HG02798 (cell line): ENCODE results near the gene NKAIN4.

Source experiments
- ATAC-seq: cut with Tn5 transposase; IDR thresholded peaks from one replicate; pipeline ENCODE4 v1.9.1; 2021; ENCODE audit warnings: mild to moderate bottlenecking; ENCODE audit not compliant: unreplicated experiment, poor library complexity

The NKAIN4 gene

DNA sequence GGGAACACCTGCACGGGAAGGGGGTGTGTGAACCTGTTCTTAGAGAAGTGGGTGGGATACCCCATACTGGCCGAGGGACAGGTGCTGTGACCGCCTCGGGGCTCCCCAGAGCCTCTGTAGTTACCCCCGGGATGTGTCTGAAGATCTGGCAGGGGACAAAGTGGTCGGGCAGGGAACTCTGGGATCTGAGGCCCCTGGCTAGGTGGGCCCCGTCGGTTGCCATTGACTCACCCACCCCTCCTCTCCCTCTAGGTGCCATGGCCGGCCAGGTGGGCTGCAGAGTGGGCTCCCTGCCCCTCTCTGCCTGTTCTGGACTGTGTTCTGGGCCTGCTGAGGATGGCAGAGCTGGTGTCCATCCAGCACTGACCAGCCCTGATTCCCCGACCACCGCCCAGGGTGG is 14.3 kb downstream of the NKAIN4 start:
- no peak for ATAC-seq

DNA sequence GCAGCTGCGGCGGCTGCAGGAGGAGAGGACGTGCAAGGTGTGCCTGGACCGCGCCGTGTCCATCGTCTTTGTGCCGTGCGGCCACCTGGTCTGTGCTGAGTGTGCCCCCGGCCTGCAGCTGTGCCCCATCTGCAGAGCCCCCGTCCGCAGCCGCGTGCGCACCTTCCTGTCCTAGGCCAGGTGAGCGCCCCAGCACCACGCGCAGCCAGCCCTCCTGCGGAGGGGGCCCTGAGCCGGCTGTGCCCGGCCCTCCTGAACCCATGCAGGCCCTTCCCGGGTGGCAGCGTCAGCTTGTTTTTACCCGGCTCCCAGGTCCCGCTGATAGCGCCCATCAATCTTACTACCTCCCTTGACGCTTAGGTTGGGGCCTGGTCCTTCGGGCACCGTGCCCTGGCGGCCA is 14.8 kb downstream of the NKAIN4 start:
- ATAC-seq: no peak

DNA sequence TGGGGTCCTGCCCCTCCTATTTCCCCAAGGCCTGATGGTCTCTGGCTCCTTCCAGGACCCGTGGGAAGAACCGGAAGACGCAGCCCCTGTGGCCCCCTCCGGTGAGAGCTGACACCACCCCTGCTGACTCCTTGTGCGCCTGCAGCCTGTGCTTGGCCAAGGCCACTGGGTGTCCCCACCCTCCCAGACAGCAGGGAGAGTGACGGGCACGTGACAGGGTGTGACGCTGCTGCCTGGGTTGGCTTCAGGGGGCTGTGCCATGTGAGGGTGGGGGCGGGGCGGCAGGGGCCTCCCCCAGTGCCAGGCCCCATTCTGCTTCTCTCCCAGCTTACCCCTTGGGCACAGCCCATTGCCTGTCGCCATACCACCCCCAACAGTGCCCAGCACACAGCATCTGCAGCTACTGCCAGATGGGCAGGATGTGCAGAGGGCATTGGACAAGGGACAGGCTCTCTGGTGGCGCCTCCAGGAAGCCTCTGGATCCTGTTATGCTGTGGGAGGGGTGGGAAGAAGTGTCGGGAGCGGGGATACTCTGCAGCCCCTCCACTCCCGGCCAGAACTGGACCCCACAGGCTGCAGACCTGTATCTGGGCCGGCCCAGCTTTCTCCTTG is 15.6 kb downstream of the NKAIN4 start:
- ATAC-seq: no peak

DNA sequence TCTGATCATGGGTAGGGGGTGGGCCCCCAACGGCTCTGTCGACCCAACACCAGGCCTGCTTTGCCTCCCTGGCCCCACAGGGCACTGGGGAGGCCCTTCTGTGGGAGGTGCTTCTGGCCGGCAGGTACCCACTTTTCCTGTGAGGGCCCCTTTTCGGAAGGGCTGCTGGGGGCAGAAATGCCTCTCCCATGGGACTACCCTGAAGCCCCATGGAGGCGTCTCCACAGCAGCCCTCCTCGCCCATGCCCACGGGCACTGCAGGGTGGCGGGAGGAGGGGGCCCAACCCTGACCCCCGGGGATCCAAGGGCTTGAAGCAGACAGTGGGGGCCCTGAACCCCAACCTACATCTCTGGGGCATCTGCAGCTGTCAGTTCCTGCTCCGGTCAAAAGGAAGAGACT is 16.2 kb downstream of the NKAIN4 start:
- no peak for ATAC-seq

DNA sequence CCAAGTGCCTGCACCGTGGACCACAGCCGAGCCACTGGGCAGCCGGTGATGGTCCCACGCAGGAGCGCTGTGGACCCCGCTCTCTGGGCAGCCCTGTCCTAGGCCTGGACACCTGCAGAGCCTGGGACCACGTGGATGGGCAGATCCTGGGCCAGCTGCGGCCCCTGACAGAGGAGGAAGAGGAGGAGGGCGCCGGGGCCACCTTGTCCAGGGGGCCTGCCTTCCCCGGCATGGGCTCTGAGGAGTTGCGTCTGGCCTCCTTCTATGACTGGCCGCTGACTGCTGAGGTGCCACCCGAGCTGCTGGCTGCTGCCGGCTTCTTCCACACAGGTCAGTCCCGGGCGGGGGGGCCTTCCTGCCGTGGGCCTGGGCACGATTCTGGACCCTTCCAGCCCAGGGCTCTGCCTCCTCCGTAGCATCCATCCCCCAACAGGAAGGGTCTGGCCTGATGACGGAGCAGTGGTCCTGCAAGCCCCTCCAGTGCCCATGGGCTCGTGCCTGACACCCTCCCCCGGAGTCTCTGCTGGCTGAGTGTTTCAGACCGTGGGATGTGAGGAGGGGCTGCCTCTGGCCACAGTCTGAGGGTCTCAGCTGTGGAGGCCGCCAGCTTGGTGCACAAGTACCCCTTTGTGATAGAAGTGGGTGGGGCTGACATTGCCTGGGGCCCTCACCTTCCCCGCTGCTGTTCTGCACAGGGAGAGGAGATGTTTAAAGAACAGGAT is 18.0 kb downstream of the NKAIN4 start:
- ATAC-seq: no peak

DNA sequence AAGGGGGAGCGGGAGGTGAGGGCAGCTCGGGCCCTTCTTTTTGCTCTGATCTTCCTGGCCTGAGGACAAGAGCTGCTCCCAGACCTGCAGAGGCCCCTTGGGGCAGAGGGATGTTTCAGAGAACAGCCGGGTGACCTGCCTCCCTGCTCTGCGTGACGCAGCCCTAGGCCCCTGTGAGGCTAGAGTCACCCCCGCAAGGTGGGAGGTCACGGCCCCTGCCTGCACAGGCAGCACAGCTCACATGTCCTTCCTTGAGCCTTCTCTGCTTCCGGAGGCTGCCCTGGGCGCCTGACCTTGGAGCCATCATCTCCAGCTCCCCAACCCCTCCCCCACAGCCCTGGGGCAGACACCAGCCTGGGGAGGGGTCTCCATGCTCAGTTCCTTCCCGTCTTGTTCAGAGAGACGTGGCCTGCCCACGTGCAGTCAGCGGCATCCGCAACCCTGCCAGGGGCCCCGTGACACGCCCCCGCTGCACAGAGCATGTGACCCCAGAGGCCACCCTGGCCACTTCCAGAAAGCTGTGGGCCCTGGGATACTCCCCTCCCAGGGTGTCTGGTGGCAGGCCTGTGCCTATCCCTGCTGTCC is 18.8 kb downstream of the NKAIN4 start, which contains the start of gene BIRC7:
TSS of gene BIRC7 (plus strand) at position 507 of the 585 bp plus-strand sequence. CDS start 192 bp downstream, outside the sequence.
- no peak for ATAC-seq

DNA sequence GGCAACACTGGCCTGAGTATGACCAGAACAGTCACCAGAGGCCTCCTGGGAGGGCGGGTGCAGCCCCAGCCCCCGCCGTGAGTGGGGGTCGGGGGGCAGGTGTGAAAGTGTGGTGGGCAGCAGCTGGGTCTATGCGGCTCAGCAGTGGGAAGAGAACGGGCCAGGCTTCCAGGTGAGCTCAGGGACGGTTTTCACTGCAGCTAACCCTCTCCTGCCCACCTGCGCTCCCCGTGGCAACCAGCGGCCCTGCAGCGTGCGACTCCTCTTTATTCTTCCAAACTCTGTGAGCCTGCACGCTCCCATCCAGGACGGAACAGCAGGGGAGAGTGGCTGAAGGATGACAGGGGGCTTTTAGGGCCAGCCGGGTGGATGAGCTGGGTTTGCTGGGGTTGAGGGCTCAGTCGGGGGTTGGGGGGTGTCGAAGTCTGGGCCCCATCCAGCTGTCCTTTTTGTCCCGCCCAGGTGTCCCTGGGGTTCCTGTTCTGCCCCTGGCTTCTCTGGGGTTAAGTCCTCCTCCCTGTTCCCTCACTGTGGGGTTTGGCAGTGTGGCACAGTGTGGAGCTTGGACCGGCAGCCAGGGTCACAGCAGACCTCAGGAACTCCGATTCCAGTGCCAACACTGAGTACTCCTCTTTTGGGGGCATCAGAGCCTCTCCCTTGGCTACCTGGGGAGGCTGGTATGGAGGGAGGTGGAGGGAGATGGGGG is 19.4 kb downstream of the NKAIN4 start:
- no peak for ATAC-seq

DNA sequence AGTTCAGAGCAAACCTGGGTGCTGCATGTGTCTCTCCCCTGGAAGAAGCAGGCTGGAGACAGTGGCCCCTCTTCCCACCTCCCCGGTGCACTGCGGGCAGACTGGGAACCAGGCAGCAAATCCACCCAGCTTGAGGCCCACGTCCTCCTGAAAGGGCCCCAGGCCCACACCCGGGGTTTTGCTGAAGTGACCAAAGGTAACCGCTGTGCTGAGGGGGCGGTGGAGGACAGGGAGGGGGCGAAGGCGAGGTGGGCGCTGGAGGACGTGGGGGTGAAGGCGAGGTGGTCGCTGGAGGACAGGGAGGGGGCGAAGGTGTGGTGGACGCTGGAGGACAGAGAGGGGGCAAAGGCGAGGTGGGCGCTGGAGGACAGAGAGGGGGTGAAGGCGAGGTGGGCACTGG is 20.3 kb downstream of the NKAIN4 start:
- ATAC-seq: no peak

DNA sequence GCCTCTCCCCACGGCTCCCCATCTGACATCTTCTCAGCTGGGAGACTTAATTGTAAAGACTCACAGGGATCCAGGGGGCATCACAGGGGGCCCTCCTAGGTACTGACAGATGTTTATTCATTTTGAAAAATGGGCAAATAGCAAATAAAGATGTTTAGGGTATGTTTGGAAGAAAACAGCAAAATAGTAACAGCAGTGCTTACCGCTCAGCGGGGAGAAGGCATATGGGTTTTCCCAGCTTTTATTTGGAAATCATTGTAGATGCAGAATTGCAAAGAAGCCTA is 21.3 kb downstream of the NKAIN4 start:
- ATAC-seq: no peak

DNA sequence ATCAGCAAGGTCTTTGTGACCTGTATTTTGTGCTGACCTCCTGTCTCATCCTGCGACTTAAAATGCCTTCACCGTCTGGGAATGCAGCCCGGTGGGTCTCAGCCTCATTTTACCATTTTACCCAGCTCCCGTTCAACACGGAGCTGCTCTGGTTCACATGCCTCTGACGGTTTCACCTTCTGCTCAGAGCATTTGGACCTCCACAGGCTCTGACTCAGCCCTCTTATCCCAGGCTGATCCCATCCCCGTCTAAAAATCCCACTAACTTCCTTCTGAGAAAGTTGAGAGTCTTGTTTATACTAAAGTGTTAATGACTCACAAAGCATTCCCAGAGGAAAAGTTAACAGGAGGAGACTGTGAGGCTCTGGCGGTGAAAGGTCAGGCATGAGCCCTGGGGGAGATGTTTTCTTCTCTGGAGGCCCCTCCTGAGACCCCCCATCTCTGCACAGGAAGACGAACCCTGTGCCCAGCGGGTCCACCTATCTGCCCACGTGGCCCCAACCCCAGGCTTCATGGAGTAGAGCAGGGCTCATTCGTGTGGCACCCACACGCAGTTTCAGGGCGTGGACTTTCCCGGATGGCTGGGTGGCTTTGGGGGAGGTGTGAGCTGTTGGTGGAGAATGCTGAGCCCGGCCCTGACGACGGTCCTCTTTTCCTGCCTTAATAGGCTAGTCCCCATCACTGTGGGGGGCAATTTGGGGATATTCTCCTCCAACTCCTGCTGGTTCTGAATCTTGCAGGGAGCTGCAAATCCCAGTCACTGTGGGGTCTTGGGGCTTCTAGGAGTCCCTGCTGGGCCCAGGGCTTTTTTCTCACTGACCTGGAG is 21.8 kb downstream of the NKAIN4 start:
- ATAC-seq: no peak

DNA sequence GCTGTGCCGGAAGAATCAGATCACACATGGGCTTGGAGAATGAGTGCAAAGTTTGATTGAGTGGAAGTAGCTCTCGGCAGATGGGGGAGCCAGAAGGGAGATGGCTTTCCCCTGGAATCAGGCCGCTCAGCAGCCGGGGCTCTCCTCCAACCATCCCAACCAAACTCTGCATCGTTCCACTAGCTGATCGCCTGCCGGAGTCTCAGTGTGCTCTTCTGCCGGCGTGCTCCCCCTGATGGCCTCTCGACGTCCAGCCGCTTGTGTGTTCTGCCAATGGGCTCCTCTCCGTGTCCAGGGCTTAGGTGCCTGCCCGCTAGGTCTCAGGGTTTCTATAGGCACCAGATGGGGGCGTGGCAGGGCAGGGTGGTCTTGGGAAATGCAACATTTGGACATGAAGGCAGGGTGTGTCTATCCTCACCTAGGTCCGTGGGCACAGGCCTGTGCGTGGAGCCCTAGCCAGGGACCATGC is 23.4 kb downstream of the NKAIN4 start:
- no peak for ATAC-seq

DNA sequence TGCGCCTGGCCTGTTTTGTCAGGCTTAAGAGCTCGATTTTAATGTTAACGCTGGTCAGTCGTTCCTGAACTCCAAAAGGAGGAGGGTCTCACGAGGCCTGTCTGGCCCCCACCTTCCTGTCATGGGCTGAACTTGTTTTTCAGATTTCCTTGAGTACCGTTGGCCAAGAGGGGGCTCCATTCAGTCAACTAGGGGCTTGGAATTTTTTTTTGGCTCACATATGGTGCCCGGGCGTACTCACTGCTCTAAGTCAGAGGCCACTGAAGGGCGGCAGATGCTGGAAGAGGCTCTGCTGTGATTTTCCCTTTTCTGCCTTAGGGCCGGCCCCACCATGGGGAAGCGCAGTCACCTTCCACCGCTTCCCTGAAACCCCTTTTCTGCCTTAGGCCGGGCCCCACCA is 25.5 kb downstream of the NKAIN4 start:
- no peak for ATAC-seq

DNA sequence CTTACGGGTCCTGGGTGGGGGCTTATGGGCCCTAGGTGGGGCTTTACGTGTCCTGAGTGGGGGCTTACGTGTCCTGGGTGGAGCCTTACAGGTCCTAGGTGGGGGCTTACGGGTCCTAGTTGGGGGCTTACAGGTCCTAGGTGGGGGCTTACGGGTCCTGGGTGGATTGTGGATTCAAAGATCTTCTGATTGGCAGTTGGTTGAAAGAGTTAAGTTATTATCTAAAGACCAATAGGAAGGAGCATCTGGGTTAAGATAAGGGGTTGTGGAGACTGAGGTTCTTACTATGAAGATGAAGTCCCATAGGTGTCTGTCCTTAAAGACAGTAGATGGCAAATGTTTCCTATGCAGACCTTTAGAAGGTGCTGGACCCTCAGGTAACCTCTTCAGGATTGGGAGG is 27.0 kb downstream of the NKAIN4 start:
- ATAC-seq: no peak

DNA sequence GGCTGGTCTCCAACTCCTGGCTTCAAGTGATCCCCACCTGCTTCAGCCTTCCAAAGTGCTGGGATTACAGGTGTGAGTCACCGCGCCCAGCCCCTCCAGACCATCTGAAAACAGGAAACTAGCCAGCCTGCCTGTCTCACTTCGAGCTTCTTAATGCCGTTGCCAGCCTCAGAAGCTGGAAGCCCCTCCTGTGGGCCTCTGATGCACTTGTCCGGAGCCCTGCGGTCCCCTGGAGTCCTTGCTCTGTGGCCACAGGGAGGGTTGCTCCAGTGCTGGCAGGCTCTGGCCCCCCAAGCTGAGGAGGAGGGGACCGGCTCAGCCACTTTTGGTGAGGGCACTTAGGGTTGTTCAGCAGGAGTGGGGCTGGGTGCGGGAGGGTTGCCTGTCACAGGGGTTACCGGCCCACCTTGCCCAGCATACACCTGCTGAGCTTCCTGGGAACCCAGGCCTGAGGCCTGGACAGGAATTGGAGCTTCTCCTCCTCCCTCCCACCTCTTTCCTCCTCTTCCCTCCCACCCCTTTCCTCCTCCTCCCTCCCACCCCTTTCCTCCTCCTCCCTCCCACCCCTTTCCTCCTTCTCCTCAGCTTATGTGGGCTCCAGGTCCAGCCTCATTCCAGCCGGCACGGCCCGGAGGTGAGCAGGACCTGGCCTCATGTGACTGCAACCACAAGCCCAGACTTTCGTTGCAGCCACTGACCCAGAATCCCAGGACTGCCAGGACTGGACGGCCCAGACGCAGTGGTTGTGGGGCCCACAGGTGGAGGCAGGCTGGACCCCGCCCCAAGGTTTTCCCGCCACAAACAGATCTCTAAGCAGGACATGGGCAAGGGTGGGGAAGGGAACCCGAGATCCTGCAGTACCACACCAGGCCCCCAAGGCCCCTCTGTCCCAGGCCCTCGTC is 28.0 kb downstream of the NKAIN4 start:
- no peak for ATAC-seq

DNA sequence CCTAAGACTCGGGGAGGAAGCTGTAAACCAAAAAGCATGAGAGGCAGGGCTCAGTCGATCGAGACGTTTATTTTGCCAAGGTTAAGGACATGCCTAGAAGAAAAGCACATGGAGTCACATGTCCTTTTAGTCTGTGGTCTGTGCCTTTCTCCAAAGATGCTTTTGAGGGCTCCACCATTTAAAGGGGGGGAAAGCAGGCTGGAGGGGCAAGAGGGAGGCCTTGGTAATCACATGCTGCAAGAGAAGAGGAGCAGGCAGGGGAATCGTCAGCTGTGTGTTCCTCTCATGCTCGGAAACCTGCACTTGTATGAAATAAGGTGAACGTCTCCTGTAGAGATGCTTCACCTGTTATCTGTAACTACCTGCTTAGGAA is 29.2 kb downstream of the NKAIN4 start:
- ATAC-seq: no peak

DNA sequence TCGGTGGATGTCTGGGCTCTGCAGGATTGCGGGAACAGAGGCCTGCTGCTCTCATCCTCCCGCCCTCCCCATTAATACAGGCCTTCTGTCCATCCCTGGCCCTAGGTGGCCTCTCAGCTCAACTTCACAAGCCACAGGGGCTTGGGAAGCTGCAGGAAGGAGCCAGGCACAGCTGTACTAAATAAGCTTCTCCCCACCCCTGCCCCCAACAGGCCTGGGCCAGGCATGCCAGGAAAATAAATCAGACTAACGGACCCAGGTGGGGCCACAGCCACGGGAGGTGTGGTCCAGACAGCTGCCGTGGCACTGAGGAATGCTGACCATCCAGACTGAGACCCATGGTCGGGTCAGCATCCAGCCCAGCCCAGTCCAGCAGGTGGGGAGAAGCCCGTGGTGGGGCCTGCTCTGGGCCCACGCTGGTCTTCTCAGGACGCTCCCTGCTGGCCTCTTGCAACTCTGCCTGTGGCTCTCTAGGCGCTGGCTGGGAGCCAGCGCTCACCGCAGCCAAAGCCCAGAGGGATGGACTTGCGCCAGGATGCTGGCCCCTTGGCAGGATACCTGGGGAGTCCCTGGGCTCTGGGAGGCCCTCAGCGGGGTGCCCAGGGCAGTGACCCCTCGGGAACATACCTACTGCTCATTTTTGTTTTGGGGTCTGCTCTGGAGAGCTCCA is 29.7 kb downstream of the NKAIN4 start:
- ATAC-seq: no peak

DNA sequence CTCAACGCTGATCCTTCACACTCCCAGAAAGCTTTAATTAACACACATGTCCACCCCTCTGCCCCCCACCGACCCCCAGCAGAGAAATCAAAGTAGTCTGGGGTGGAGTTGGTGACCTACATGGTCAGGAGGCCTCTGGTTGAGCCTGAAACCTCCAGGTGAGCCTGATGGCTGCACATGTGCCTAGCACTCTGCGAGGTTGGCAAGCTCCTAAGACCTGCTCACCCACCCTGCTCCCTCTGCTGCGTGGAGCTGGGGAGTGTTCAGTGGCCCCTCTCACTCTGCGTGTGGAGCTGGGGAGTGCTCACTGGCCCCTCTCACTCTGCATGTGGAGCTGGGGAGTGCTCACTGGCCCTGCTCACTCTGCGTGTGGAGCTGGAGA is 30.4 kb downstream of the NKAIN4 start:
- no peak for ATAC-seq

DNA sequence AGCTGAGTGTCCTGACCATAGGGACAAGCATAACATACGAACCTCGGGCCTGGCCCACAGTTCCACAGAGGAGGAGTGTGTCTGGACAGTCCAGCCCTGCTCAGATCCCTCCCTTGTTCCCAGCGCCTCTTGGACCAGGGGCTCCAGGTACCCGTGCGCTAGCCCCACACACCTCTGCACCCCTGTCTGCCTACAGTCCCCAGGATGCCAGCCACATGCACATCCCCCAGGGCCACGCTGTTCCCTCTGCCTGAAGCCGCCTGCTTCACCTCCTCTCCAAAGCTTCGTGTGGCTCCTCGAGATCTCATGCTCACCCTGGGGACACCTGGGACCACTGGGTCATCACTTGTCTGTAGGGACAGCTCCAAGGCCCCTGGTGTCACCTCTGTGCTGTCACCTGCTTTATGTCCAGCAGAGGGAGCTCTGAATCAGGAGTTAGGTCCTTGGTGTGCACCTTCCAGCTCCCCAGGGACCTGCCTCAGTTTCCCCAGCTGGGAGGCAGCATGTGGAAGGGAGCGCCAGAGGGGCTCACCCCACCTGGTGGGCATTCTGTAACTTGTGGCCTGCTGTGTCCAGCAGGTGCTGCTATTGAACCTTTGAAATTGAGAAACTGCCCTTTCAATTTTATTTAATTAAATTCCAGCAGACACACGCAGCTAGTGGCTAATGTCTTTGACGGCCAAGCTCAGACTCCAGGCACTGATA is 31.0 kb downstream of the NKAIN4 start:
- no peak for ATAC-seq
